H1 (cell line): ENCODE data around the gene UFD1. TPM values are rescaled to one million over a fixed set of nuclear protein-coding genes. Genes with fewer than 3 reads are reported as not detected.

ENCODE experiments used
- CTCF ChIA-PET: fragments of 300-600 bp; sonication (Branson Sonifier 250); formaldehyde crosslinking; loops from one replicate; lab custom pipeline; 2021; ENCODE audit not compliant: partially characterized antibody; lab: Charles Lee
- POLR2A ChIA-PET: fragments of 300-600 bp; sonication (Branson Sonifier 250); formaldehyde crosslinking; loops from one replicate; lab custom pipeline; 2021; ENCODE audit warnings: inconsistent platforms; ENCODE audit not compliant: partially characterized antibody; lab: Charles Lee
- DNase-seq, 2 experiments: peaks; one replicate each; pipeline versions ENCODE4 v3.0.0 to v3.0.0-alpha.2; 2010 to 2022; ENCODE audit warnings: low spot score in 2 of 2, low read depth in 1 of 2, mixed read lengths in 1 of 2
- FAIRE-seq: peaks from 2 replicates; lab custom pipeline; 2011; peaks lifted over from hg19 to GRCh38; lab: Jason Lieb, UNC
- H2AFZ ChIP-seq: 2 replicates; pipeline ENCODE4 v1.8.1; 2012; ENCODE audit warnings: low read length, inconsistent platforms
- H2AK5ac ChIP-seq: 2 replicates; pipeline ENCODE4 v1.6.1; 2013; ENCODE audit warnings: low read depth, low read length
- H2BK120ac ChIP-seq: replicated peaks from 2 replicates; pipeline ENCODE3; 2013; ENCODE audit warnings: low read depth, low read length, inconsistent platforms
- H2BK12ac ChIP-seq: 2 replicates; pipeline ENCODE4 v1.6.1; 2013; ENCODE audit warnings: low read depth, low read length
- H2BK15ac ChIP-seq: 2 replicates; pipeline ENCODE4 v1.6.1; 2013; ENCODE audit warnings: low read length
- H2BK20ac ChIP-seq: 2 replicates; pipeline ENCODE4 v1.6.1; 2013; ENCODE audit warnings: low read length
- H2BK5ac ChIP-seq: 2 replicates; pipeline ENCODE4 v1.6.1; 2013; ENCODE audit warnings: low read depth, low read length
- H3K14ac ChIP-seq: 2 replicates; pipeline ENCODE4 v1.6.1; 2013; ENCODE audit warnings: inconsistent platforms; ENCODE audit not compliant: insufficient read length
- H3K18ac ChIP-seq: 2 replicates; pipeline ENCODE4 v1.6.1; 2013; ENCODE audit warnings: low read length; ENCODE audit errors: extremely low read depth
- H3K23ac ChIP-seq: 2 replicates; pipeline ENCODE4 v1.6.1; 2013; ENCODE audit warnings: inconsistent platforms; ENCODE audit not compliant: insufficient read length
- H3K23me2 ChIP-seq: 2 replicates; pipeline ENCODE4 v1.6.1; 2013; ENCODE audit warnings: low read depth, low read length
- H3K27ac ChIP-seq: 2 replicates; pipeline ENCODE4 v1.6.1; 2011; ENCODE audit warnings: low read depth, low read length, inconsistent platforms
- H3K27me3 ChIP-seq, 4 experiments: replicated peaks in 1 of 4; 1 replicate in 1 of 4; 2 replicates in 3 of 4; pipeline versions ENCODE4 v1.6.1 to v1.8.1; 2011 to 2013; ENCODE audit warnings: low read length in 3 of 4, mild to moderate bottlenecking in 3 of 4, inconsistent platforms in 2 of 4, mixed read lengths in 2 of 4, moderate library complexity in 1 of 4; ENCODE audit not compliant: control insufficient read depth in 3 of 4, insufficient read depth in 3 of 4; ENCODE audit errors: extremely low read depth in 1 of 4
- H3K36me3 ChIP-seq, 4 experiments: 2 replicates each; pipeline versions ENCODE4 v1.6.1 to v1.8.1; 2011 to 2013; ENCODE audit warnings: mild to moderate bottlenecking in 4 of 4, low read length in 3 of 4, moderate library complexity in 2 of 4, control low read depth in 1 of 4, inconsistent platforms in 1 of 4; ENCODE audit not compliant: insufficient read depth in 4 of 4, control insufficient read depth in 2 of 4
- H3K4ac ChIP-seq: replicated peaks from 2 replicates; pipeline ENCODE3; 2013; ENCODE audit warnings: low read length, low read depth, mixed read lengths, inconsistent platforms; ENCODE audit not compliant: insufficient read length
- H3K4me1 ChIP-seq, 4 experiments: replicated peaks in 1 of 4; 1 replicate in 1 of 4; 2 replicates in 3 of 4; pipeline versions ENCODE4 v1.6.1 to v1.8.1; 2011 to 2013; ENCODE audit warnings: low read length in 3 of 4, inconsistent platforms in 2 of 4, mixed read lengths in 1 of 4; ENCODE audit not compliant: insufficient read depth in 4 of 4, control insufficient read depth in 3 of 4
- H3K4me2 ChIP-seq, 2 experiments: 2 replicates each; pipeline versions ENCODE4 v1.6.1 to v1.8.1; 2011 to 2013; ENCODE audit warnings: low read depth in 2 of 2, low read length in 2 of 2, control low read depth in 1 of 2, inconsistent platforms in 1 of 2, mild to moderate bottlenecking in 1 of 2; ENCODE audit not compliant: insufficient read depth in 1 of 2
- H3K4me3 ChIP-seq, 4 experiments: fragments of 200-600, 300-600 bp in 1 of 4; sonication (generic), shearing (Covaris generic), sonication (Bioruptor Twin) in 1 of 4; 2 replicates each; pipeline versions ENCODE4 v1.5.1 to v1.8.1; 2011 to 2016; ENCODE audit warnings: low read length in 4 of 4, low read depth in 3 of 4, control low read depth in 2 of 4, inconsistent platforms in 2 of 4, mild to moderate bottlenecking in 2 of 4, mixed read lengths in 1 of 4, moderate library complexity in 1 of 4; ENCODE audit not compliant: insufficient read depth in 2 of 4; ENCODE audit errors: extremely low read depth in 1 of 4
- H3K56ac ChIP-seq: replicated peaks from 2 replicates; pipeline ENCODE3; 2013; ENCODE audit warnings: low read depth, mild to moderate bottlenecking, mixed read lengths, low read length, inconsistent platforms; ENCODE audit not compliant: insufficient read length
- H3K79me1 ChIP-seq: 2 replicates; pipeline ENCODE4 v1.6.1; 2013; ENCODE audit warnings: low read depth, low read length, control low read depth
- H3K79me2 ChIP-seq, 2 experiments: 2 replicates each; pipeline versions ENCODE4 v1.6.1 to v1.8.1; 2012 to 2013; ENCODE audit warnings: low read length in 2 of 2, mild to moderate bottlenecking in 2 of 2, inconsistent platforms in 1 of 2; ENCODE audit not compliant: insufficient read depth in 2 of 2, control insufficient read depth in 1 of 2
- H3K9ac ChIP-seq, 4 experiments: replicated peaks in 1 of 4; 1 replicate in 1 of 4; 2 replicates in 3 of 4; pipeline versions ENCODE4 v1.6.1 to v1.8.1; 2011 to 2013; ENCODE audit warnings: low read depth in 3 of 4, low read length in 3 of 4, control low read depth in 2 of 4, mild to moderate bottlenecking in 2 of 4, moderate library complexity in 2 of 4, inconsistent platforms in 1 of 4; ENCODE audit errors: extremely low read depth in 1 of 4
- H3K9me3 ChIP-seq, 2 experiments: 2 replicates each; pipeline versions ENCODE4 v1.6.1 to v1.8.1; 2012 to 2013; ENCODE audit warnings: mild to moderate bottlenecking in 2 of 2, moderate library complexity in 2 of 2, control low read depth in 1 of 2, inconsistent platforms in 1 of 2, low read depth in 1 of 2, low read length in 1 of 2, mixed read lengths in 1 of 2; ENCODE audit not compliant: insufficient read depth in 2 of 2
- H4K20me1 ChIP-seq, 2 experiments: replicated peaks in 1 of 2; 2 replicates each; pipeline versions ENCODE3 to v1.8.1; 2011 to 2013; ENCODE audit warnings: inconsistent platforms in 2 of 2, low read length in 2 of 2, mild to moderate bottlenecking in 1 of 2; ENCODE audit not compliant: insufficient read depth in 2 of 2, control insufficient read depth in 1 of 2
- H4K5ac ChIP-seq: 2 replicates; pipeline ENCODE4 v1.6.1; 2013; ENCODE audit warnings: low read length, low read depth, mixed read lengths, inconsistent platforms; ENCODE audit not compliant: insufficient read length
- H4K8ac ChIP-seq: 2 replicates; pipeline ENCODE4 v1.8.0; 2013; ENCODE audit warnings: mild to moderate bottlenecking, moderate library complexity, low read length, inconsistent platforms; ENCODE audit not compliant: insufficient read depth; ENCODE audit errors: extremely low read depth
- H4K91ac ChIP-seq: replicated peaks from 2 replicates; pipeline ENCODE3; 2013; ENCODE audit warnings: low read length, mixed read lengths, inconsistent platforms; ENCODE audit not compliant: insufficient read length
- BACH1 ChIP-seq: IDR thresholded peaks from 2 replicates; pipeline ENCODE4 v1.6.1; 2012; ENCODE audit warnings: low read length, improper control_type of control experiment
- CHD1 ChIP-seq: IDR thresholded peaks from 2 replicates; pipeline ENCODE4 v1.6.1; 2012; ENCODE audit warnings: low read depth, low read length, improper control_type of control experiment
- EGR1 ChIP-seq: IDR thresholded peaks from 2 replicates; pipeline ENCODE4 v1.6.1; 2011; ENCODE audit warnings: low read depth, low read length, borderline replicate concordance
- JUN ChIP-seq: IDR thresholded peaks from 2 replicates; pipeline ENCODE4 v1.6.1; 2011; ENCODE audit warnings: low read depth, mild to moderate bottlenecking, improper control_type of control experiment, low read length
- NRF1 ChIP-seq: IDR thresholded peaks from 2 replicates; pipeline ENCODE4 v1.6.1; 2011; ENCODE audit warnings: mild to moderate bottlenecking, low read depth, low read length, improper control_type of control experiment
- POLR2AphosphoS5 ChIP-seq: IDR thresholded peaks from 2 replicates; pipeline ENCODE4 v1.6.1; 2011; ENCODE audit warnings: low read depth, low read length
- RAD21 ChIP-seq, 2 experiments: IDR thresholded peaks in 1 of 2; conservative IDR thresholded peaks in 1 of 2; 2 replicates each; pipeline ENCODE4 v1.6.1; 2011; ENCODE audit warnings: low read depth in 2 of 2, low read length in 2 of 2, improper control_type of control experiment in 1 of 2, inconsistent platforms in 1 of 2, mild to moderate bottlenecking in 1 of 2, moderate library complexity in 1 of 2
- RFX5 ChIP-seq: IDR thresholded peaks from 2 replicates; pipeline ENCODE4 v1.6.1; 2011; ENCODE audit warnings: low read depth, low read length, improper control_type of control experiment, borderline replicate concordance
- SRF ChIP-seq: IDR thresholded peaks from 2 replicates; pipeline ENCODE4 v1.6.1; 2011; ENCODE audit warnings: mild to moderate bottlenecking, low read depth, low read length, moderate library complexity
- TCF12 ChIP-seq: IDR thresholded peaks from 2 replicates; pipeline ENCODE4 v1.6.1; 2011; ENCODE audit warnings: low read depth, mild to moderate bottlenecking, low read length
- USF2 ChIP-seq: IDR thresholded peaks from 2 replicates; pipeline ENCODE4 v1.6.1; 2011; ENCODE audit warnings: low read length, improper control_type of control experiment
- YY1 ChIP-seq: IDR thresholded peaks from 2 replicates; pipeline ENCODE4 v1.6.1; 2011; ENCODE audit warnings: low read depth, mild to moderate bottlenecking, low read length
- ZNF274 ChIP-seq: IDR thresholded peaks from 2 replicates; pipeline ENCODE4 v1.7.0; 2012; ENCODE audit warnings: low read length, borderline replicate concordance; ENCODE audit errors: extremely low read depth
- WGBS, 2 experiments: shearing (Covaris generic) in 1 of 2; methylation state at CpG; one replicate each; pipeline versions ENCODE4 v1.1.6 to v1.1.7; 2013 to 2015; ENCODE audit warnings: low lambda C conversion rate in 2 of 2, mixed read lengths in 2 of 2, inconsistent platforms in 1 of 2, low coverage in 1 of 2, missing lambda C conversion rate in 1 of 2; ENCODE audit not compliant: insufficient replicate concordance in 2 of 2, insufficient coverage in 1 of 2, insufficient read length in 1 of 2; ENCODE audit errors: extremely low coverage in 1 of 2, missing lambda C conversion rate in 1 of 2; 5-methylcytosine and 5-hydroxymethylcytosine counted together
- polyA plus RNA-seq, 7 experiments: library from polyadenylated mRNA; depleted of rRNA in 3 of 7; stranded (reverse) in 5 of 7; unstranded in 2 of 7; fragments of >200 nt in 5 of 7; fragments of 200-250 nt in 2 of 7; gene quantifications; 1 replicate in 5 of 7; 2 replicates in 1 of 7; 4 replicates in 1 of 7; pipeline versions ENCODE4 v1.2.1 to v1.2.3, GENCODE V29; 2011 to 2013; ENCODE audit warnings: missing spikeins in 2 of 7, mixed read lengths in 2 of 7
- total RNA-seq: library from RNA; stranded (reverse); fragmentation: NEBNext Ultra II Directional; extraction: Animal tissue kit (Norgen Biotek cat#: 25700); gene quantifications from 2 replicates; pipeline ENCODE4 v1.2.1, GENCODE V29; 2021

The UFD1 gene
- total and polyA plus RNA-seq, 2 of the 8 experiments (the other 6 are each of a cell fraction or from before 2014, with no cell fraction given): 74.6 to 116 TPM

DNA sequence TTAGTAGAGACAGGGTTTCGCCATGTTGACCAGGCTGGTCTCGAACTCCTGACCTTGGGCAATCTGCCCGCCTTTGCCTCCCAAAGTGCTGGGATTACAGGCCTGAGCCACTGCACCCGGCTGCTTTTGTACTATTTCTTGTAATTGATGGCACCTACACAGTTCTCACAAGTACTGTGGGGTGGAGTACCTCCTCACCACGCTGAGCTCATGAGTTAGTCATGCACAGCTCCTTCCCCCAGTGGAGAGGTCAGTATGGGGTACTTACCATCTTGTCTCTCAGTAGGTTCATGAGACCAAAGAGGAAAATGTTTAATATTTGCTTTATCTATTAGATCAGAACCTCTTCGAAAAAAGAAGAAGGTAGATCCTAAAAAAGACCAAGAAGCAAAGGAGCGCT, 44.6 kb downstream of the UFD1 start:
- no peaks in the 10 kb centered on the region for H3K27me3 ChIP-seq
- H3K23me2 ChIP-seq: peaks cover 11% of the 10 kb centered on the region
- H3K56ac ChIP-seq: no peak overlapping the region
- no peak overlapping the region for H2BK120ac ChIP-seq
- H2BK15ac ChIP-seq: no peak overlapping the region
- H3K79me2 ChIP-seq: peaks cover 12 to 18% of the 10 kb centered on the region in 2 experiments
- peaks cover 6 to 12% of the 10 kb centered on the region in 2 experiments for H4K20me1 ChIP-seq
- no peak overlapping the region for H3K23ac ChIP-seq
- H2BK5ac ChIP-seq: no peak overlapping the region
- peaks cover 0 to 9% (median 4%) of the 10 kb centered on the region in 4 experiments; a peak in 5 of 7 replicates for H3K4me1 ChIP-seq
- H3K36me3 ChIP-seq: peaks cover 3 to 11% (median 9%) of the 10 kb centered on the region in 4 experiments; a peak in 5 of 8 replicates
- no peak overlapping the region for H3K4ac ChIP-seq
- H3K4me3 ChIP-seq: no peak overlapping the region
- H4K91ac ChIP-seq: no peak overlapping the region
- H3K79me1 ChIP-seq: no peaks in the 10 kb centered on the region; the same call in 1 of the 2 replicates
- POLR2A ChIA-PET: interaction anchor here (2.3 to 7.9 kb wide), 4 partner anchors 12 to 45 kb away, joined by 6 to 127 read pairs (median 36); partner anchors contain the start of genes C22orf39, CDC45 and UFD1
- FAIRE-seq (no peak), DNase-seq (no peak)
- H2AFZ ChIP-seq: no peak overlapping the region
- no peak overlapping the region for H3K18ac ChIP-seq
- no peak overlapping the region for H2BK12ac ChIP-seq
- H3K4me2 ChIP-seq: no peak overlapping the region
- H4K8ac ChIP-seq: no peak overlapping the region
- no peak overlapping the region for H3K14ac ChIP-seq
- H3K9me3 ChIP-seq: no peaks in the 10 kb centered on the region
- H3K27ac ChIP-seq: no peak overlapping the region
- H3K9ac ChIP-seq: no peak overlapping the region
- 97% methylated on average over 7 of the region's 7 CpGs; no CpG with 5 or more reads in 1 of the 2 experiments for WGBS, 2 experiments
- no peak overlapping the region for H2AK5ac ChIP-seq
- CTCF ChIA-PET: no interaction called here
- H2BK20ac ChIP-seq: no peak overlapping the region
- H4K5ac ChIP-seq: no peak overlapping the region
- no peak for TF ChIP-seq POLR2AphosphoS5
- no peak for TF ChIP-seq BACH1
- TF ChIP-seq NRF1: no peak
- TF ChIP-seq SRF: no peak
- TF ChIP-seq CHD1: no peak
- TF ChIP-seq EGR1: no peak
- TF ChIP-seq TCF12: no peak
- no peak for TF ChIP-seq JUN
- no peak for TF ChIP-seq ZNF274
- TF ChIP-seq RFX5: no peak
- TF ChIP-seq RAD21 (IDR thresholded peaks at IDR 0.05 in 1 of 2, conservative IDR thresholded peaks at IDR 0.05 in 1 of 2; ENCODE audit: low read depth in 2 of 2, low read length in 2 of 2): no peak
- TF ChIP-seq YY1: no peak
- TF ChIP-seq USF2: no peak
